ENCODE results near the gene PLA2G4A. TPM values are rescaled to one million over a fixed set of nuclear protein-coding genes. Genes with fewer than 3 reads are reported as not detected.

The PLA2G4A gene
- total RNA-seq, 2 donors from 2014 or later, result 4.7 to 11.2 TPM

- WGBS, 2 donors, result 46 to 63% methylated on average over 3 of the region's 3 CpGs
- TF ChIP-seq CTCF (IDR thresholded peaks at IDR 0.05) (no peak), POLR2A (IDR thresholded peaks at IDR 0.05) (no peak)
- Histone ChIP-seq H3K9me3 (no peaks in the 10 kb centered on the region), H3K27me3 (no peaks in the 10 kb centered on the region), H3K4me3 (no peak overlapping the region), H3K27ac (no peak overlapping the region), H3K36me3 (replicated peaks in 1 of 2; ENCODE audit: insufficient read depth in 1 of 2, low read depth in 2 of 2) (no peaks in the 10 kb centered on the region), H3K4me1 (no peaks in the 10 kb centered on the region)
- ATAC-seq (no peak), DNase-seq (no peak)
- intact Hi-C loops (cut with DNase I), result no loop called here
These were observed 97.3 kb downstream of the PLA2G4A start for GRCh38 chr1:186925881-186926669.

- Histone ChIP-seq H3K27ac (no peak overlapping the region), H3K4me3 (no peak overlapping the region), H3K9me3 (no peaks in the 10 kb centered on the region), H3K36me3 (replicated peaks in 1 of 2; ENCODE audit: insufficient read depth in 1 of 2, low read depth in 2 of 2) (no peaks in the 10 kb centered on the region), H3K27me3 (no peaks in the 10 kb centered on the region), H3K4me1 (no peaks in the 10 kb centered on the region)
- DNase-seq (no peak), ATAC-seq (no peak)
- intact Hi-C loops (cut with DNase I), result no loop called here
- TF ChIP-seq POLR2A (IDR thresholded peaks at IDR 0.05), result no peak
- no peak for TF ChIP-seq CTCF (IDR thresholded peaks at IDR 0.05)
- WGBS, 2 donors, result 50% methylated on average over 4 of the region's 4 CpGs
These were observed 99.1 kb downstream of the PLA2G4A start for GRCh38 chr1:186927884-186928283.

- intact Hi-C loops (cut with DNase I), result no loop called here
- Histone ChIP-seq H3K4me3 (no peak overlapping the region), H3K36me3 (replicated peaks in 1 of 2; ENCODE audit: insufficient read depth in 1 of 2, low read depth in 2 of 2) (no peaks in the 10 kb centered on the region), H3K9me3 (no peaks in the 10 kb centered on the region), H3K27ac (no peak overlapping the region), H3K4me1 (no peaks in the 10 kb centered on the region), H3K27me3 (no peaks in the 10 kb centered on the region)
- WGBS, 2 donors, result 85 to 88% methylated on average over 2 of the region's 2 CpGs
- no peak for TF ChIP-seq CTCF (IDR thresholded peaks at IDR 0.05)
- no peak for TF ChIP-seq POLR2A (IDR thresholded peaks at IDR 0.05)
- ATAC-seq, result no peak
- no peak for DNase-seq
These were observed 101.5 kb downstream of the PLA2G4A start for GRCh38 chr1:186930238-186930637.

- TF ChIP-seq CTCF (IDR thresholded peaks at IDR 0.05), result no peak
- TF ChIP-seq POLR2A (IDR thresholded peaks at IDR 0.05), result no peak
- Histone ChIP-seq H3K9me3 (no peaks in the 10 kb centered on the region), H3K27ac (no peak overlapping the region), H3K27me3 (no peaks in the 10 kb centered on the region), H3K36me3 (replicated peaks in 1 of 2; ENCODE audit: insufficient read depth in 1 of 2, low read depth in 2 of 2) (no peaks in the 10 kb centered on the region), H3K4me1 (no peaks in the 10 kb centered on the region), H3K4me3 (no peak overlapping the region)
- no peak for DNase-seq
- WGBS, 2 donors, result 65 to 66% methylated on average over 3 of the region's 3 CpGs
- intact Hi-C loops (cut with DNase I), result no loop called here
- ATAC-seq, result no peak
These were observed 108.4 kb downstream of the PLA2G4A start for GRCh38 chr1:186937016-186937670.
